ENCODE measurements around the gene IP6K3. TPM values are rescaled to one million over a fixed set of nuclear protein-coding genes. Genes with fewer than 3 reads are reported as not detected.

IP6K3 gene
- polyA plus RNA-seq, 1 donor (not counting 4 experiments of a cell fraction or from before 2014, with no cell fraction given), result not detected

GRCh38 chr6:33691456-33692077 is 55.1 kb downstream of the IP6K3 start:
- Histone ChIP-seq H3K4me3 (ENCODE audit: control insufficient read depth in 2 of 3, extremely low read depth in 1 of 3, insufficient read depth in 2 of 3, low read depth in 1 of 3, low read length in 3 of 3) (no peak overlapping the region), H3K9me3 (ENCODE audit: control insufficient read depth, low read depth, low read length) (no peaks in the 10 kb centered on the region), H2AFZ (ENCODE audit: control insufficient read depth, low read length) (no peak overlapping the region), H4K20me1 (ENCODE audit: control insufficient read depth, extremely low read depth, insufficient read depth, low read length) (peaks cover 6% of the 10 kb centered on the region), H3K9ac (ENCODE audit: control insufficient read depth, extremely low read depth, insufficient read depth, low read length) (no peak overlapping the region), H3K36me3 (ENCODE audit: control insufficient read depth in 2 of 2, extremely low read depth in 1 of 2, insufficient read depth in 2 of 2, low read length in 2 of 2) (peaks cover 55 to 71% of the 10 kb centered on the region in 2 experiments), H3K9me1 (ENCODE audit: control insufficient read depth, extremely low read depth, insufficient read depth, low read length) (no peaks in the 10 kb centered on the region), H3K4me2 (ENCODE audit: control insufficient read depth, extremely low read depth, insufficient read depth, low read depth, low read length) (no peak overlapping the region), H3K27ac (ENCODE audit: control insufficient read depth, insufficient read depth, low read length) (no peak overlapping the region), H3K4me1 (ENCODE audit: control insufficient read depth, extremely low read depth, insufficient read depth, low read length) (peaks cover 31% of the 10 kb centered on the region), H3K27me3 (ENCODE audit: control insufficient read depth, extremely low read depth, insufficient read depth, low read length) (no peaks in the 10 kb centered on the region), H3K79me2 (ENCODE audit: control insufficient read depth, insufficient read depth, low read length) (no peaks in the 10 kb centered on the region)
- no peak for TF ChIP-seq EZH2 (IDR thresholded peaks at IDR 0.05; ENCODE audit: low read length)
- TF ChIP-seq, protein P1, sequence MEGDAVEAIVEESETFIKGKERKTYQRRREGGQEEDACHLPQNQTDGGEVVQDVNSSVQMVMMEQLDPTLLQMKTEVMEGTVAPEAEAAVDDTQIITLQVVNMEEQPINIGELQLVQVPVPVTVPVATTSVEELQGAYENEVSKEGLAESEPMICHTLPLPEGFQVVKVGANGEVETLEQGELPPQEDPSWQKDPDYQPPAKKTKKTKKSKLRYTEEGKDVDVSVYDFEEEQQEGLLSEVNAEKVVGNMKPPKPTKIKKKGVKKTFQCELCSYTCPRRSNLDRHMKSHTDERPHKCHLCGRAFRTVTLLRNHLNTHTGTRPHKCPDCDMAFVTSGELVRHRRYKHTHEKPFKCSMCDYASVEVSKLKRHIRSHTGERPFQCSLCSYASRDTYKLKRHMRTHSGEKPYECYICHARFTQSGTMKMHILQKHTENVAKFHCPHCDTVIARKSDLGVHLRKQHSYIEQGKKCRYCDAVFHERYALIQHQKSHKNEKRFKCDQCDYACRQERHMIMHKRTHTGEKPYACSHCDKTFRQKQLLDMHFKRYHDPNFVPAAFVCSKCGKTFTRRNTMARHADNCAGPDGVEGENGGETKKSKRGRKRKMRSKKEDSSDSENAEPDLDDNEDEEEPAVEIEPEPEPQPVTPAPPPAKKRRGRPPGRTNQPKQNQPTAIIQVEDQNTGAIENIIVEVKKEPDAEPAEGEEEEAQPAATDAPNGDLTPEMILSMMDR (optimal IDR thresholded peaks at IDR 0.05 in 1 of 3, IDR thresholded peaks at IDR 0.05 in 1 of 3, conservative IDR thresholded peaks at IDR 0.05 in 1 of 3; ENCODE audit: extremely low read depth in 1 of 3, insufficient read depth in 2 of 3, low read length in 3 of 3), result no peak
- dilution Hi-C loops (cut with MboI; ENCODE audit: extremely low pct_ligation_motif_present, low sequenced_read_pairs), result no loop called here
- DNase-seq (ENCODE audit: low read depth, low spot score), result no peak
- no peak for FAIRE-seq

GRCh38 chr6:33690766-33691165 is 55.9 kb downstream of the IP6K3 start:
- dilution Hi-C loops (cut with MboI; ENCODE audit: extremely low pct_ligation_motif_present, low sequenced_read_pairs), result no loop called here
- Histone ChIP-seq H3K27me3 (ENCODE audit: control insufficient read depth, extremely low read depth, insufficient read depth, low read length) (no peaks in the 10 kb centered on the region), H3K36me3 (ENCODE audit: control insufficient read depth in 2 of 2, extremely low read depth in 1 of 2, insufficient read depth in 2 of 2, low read length in 2 of 2) (peaks cover 56 to 73% of the 10 kb centered on the region in 2 experiments), H3K4me1 (ENCODE audit: control insufficient read depth, extremely low read depth, insufficient read depth, low read length) (peaks cover 23% of the 10 kb centered on the region), H4K20me1 (ENCODE audit: control insufficient read depth, extremely low read depth, insufficient read depth, low read length) (peaks cover 6% of the 10 kb centered on the region), H3K9me1 (ENCODE audit: control insufficient read depth, extremely low read depth, insufficient read depth, low read length) (no peaks in the 10 kb centered on the region), H3K4me3 (ENCODE audit: control insufficient read depth in 2 of 3, extremely low read depth in 1 of 3, insufficient read depth in 2 of 3, low read depth in 1 of 3, low read length in 3 of 3) (no peak overlapping the region), H3K4me2 (ENCODE audit: control insufficient read depth, extremely low read depth, insufficient read depth, low read depth, low read length) (no peak overlapping the region), H2AFZ (ENCODE audit: control insufficient read depth, low read length) (no peak overlapping the region), H3K79me2 (ENCODE audit: control insufficient read depth, insufficient read depth, low read length) (no peaks in the 10 kb centered on the region), H3K9me3 (ENCODE audit: control insufficient read depth, low read depth, low read length) (no peaks in the 10 kb centered on the region), H3K9ac (ENCODE audit: control insufficient read depth, extremely low read depth, insufficient read depth, low read length) (no peak overlapping the region), H3K27ac (ENCODE audit: control insufficient read depth, insufficient read depth, low read length) (no peak overlapping the region)
- TF ChIP-seq, protein P1 (optimal IDR thresholded peaks at IDR 0.05 in 1 of 3, IDR thresholded peaks at IDR 0.05 in 1 of 3, conservative IDR thresholded peaks at IDR 0.05 in 1 of 3; ENCODE audit: extremely low read depth in 1 of 3, insufficient read depth in 2 of 3, low read length in 3 of 3), result no peak
- TF ChIP-seq EZH2 (IDR thresholded peaks at IDR 0.05; ENCODE audit: low read length), result no peak
- FAIRE-seq (no peak), DNase-seq (ENCODE audit: low read depth, low spot score) (no peak)

Data from keratinocyte (primary cell).